ENCODE results near the gene CIP2A.

DNA sequence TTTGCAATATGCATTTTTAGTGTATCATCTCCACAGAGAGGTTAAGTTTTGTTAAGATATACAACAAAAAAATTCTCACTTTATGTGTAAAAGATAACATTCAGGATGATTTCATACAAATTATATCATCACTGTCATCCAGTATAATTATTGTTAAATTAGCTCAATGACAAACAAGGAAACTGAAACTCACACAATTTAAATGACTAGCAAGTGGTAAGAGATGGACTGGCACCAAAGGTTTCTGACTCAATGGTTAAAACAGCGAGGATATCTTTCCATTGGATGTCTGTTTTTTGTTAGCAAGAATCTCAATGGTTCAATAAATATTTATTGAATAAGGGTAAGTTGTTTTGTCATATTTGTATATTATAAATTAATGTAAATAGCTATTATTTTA lies 22.6 kb downstream of the CIP2A start:
- no peak for TF ChIP-seq EZH2 (IDR thresholded peaks at IDR 0.05; ENCODE audit: low read length, missing control alignments)
- TF ChIP-seq, protein P1, sequence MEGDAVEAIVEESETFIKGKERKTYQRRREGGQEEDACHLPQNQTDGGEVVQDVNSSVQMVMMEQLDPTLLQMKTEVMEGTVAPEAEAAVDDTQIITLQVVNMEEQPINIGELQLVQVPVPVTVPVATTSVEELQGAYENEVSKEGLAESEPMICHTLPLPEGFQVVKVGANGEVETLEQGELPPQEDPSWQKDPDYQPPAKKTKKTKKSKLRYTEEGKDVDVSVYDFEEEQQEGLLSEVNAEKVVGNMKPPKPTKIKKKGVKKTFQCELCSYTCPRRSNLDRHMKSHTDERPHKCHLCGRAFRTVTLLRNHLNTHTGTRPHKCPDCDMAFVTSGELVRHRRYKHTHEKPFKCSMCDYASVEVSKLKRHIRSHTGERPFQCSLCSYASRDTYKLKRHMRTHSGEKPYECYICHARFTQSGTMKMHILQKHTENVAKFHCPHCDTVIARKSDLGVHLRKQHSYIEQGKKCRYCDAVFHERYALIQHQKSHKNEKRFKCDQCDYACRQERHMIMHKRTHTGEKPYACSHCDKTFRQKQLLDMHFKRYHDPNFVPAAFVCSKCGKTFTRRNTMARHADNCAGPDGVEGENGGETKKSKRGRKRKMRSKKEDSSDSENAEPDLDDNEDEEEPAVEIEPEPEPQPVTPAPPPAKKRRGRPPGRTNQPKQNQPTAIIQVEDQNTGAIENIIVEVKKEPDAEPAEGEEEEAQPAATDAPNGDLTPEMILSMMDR (conservative IDR thresholded peaks at IDR 0.05 in 1 of 2, IDR thresholded peaks at IDR 0.05 in 1 of 2; ENCODE audit: low read depth in 1 of 2, low read length in 2 of 2) = no peak

All from fibroblast of lung (primary cell).